IMR-90 (cell line): ENCODE results near the gene PLAAT1. TPM values are rescaled to one million over a fixed set of nuclear protein-coding genes. Genes with fewer than 3 reads are reported as not detected.

Source experiments
- ATAC-seq: fragments of 200-7000 bp; cut with Tn5 transposase; 2 replicates; pipeline ENCODE4 v1.9.1; 2020; ENCODE audit warnings: low read depth, mild to moderate bottlenecking, moderate library complexity
- BruUV-seq: library from RNA; stranded (reverse); fragments of 400-500 nt; replicated peaks from 2 replicates; lab custom pipeline; 2021; lab: Mats Ljungman, UMichigan
- CTCF ChIA-PET: fragments of 300-600 bp; formaldehyde crosslinking; extraction: SDS; loops from one replicate; lab custom pipeline; 2021; ENCODE audit warnings: antibody characterized with exemption; lab: Yijun Ruan, JAX
- POLR2A ChIA-PET: fragments of 300-600 bp; sonication (Branson Sonifier 250); formaldehyde crosslinking; loops from one replicate; lab custom pipeline; 2022; ENCODE audit warnings: antibody characterized with exemption; ENCODE audit not compliant: unreplicated experiment; lab: Charles Lee
- DNase-seq: peaks from one replicate; pipeline ENCODE4 v3.0.0; 2013
- H2AFZ ChIP-seq: replicated peaks from 2 replicates; pipeline ENCODE3; 2013; ENCODE audit warnings: low read length, mild to moderate bottlenecking; ENCODE audit not compliant: poor library complexity
- H2AK5ac ChIP-seq: 2 replicates; pipeline ENCODE4 v1.6.1; 2013; ENCODE audit warnings: low read depth, low read length, inconsistent platforms
- H2AK9ac ChIP-seq: replicated peaks from 2 replicates; pipeline ENCODE3; 2013; ENCODE audit warnings: mild to moderate bottlenecking, low read depth, low read length, moderate library complexity; ENCODE audit not compliant: poor library complexity
- H2BK120ac ChIP-seq: 2 replicates; pipeline ENCODE4 v1.6.1; 2013; ENCODE audit warnings: low read depth, low read length, inconsistent platforms
- H2BK15ac ChIP-seq: 3 replicates; pipeline ENCODE4 v1.6.1; 2013; ENCODE audit warnings: low read depth, low read length, inconsistent platforms
- H2BK20ac ChIP-seq: 2 replicates; pipeline ENCODE4 v1.6.1; 2013; ENCODE audit warnings: low read depth, mild to moderate bottlenecking, inconsistent platforms, low read length, moderate library complexity
- H2BK5ac ChIP-seq: 2 replicates; pipeline ENCODE4 v1.6.1; 2013; ENCODE audit warnings: mild to moderate bottlenecking, low read depth, low read length, inconsistent platforms; ENCODE audit not compliant: poor library complexity, severe bottlenecking
- H3K14ac ChIP-seq: replicated peaks from 2 replicates; pipeline ENCODE4 v1.6.1; 2013; ENCODE audit warnings: low read depth, low read length, inconsistent platforms
- H3K18ac ChIP-seq: 2 replicates; pipeline ENCODE4 v1.6.1; 2013; ENCODE audit warnings: low read depth, low read length, control low read depth
- H3K23ac ChIP-seq: 2 replicates; pipeline ENCODE4 v1.6.1; 2013; ENCODE audit warnings: low read depth, low read length, inconsistent platforms
- H3K27ac ChIP-seq: 2 replicates; pipeline ENCODE4 v1.5.1; 2013; ENCODE audit warnings: mild to moderate bottlenecking, control low read depth, low read length; ENCODE audit not compliant: insufficient read depth
- H3K27me3 ChIP-seq: 2 replicates; pipeline ENCODE4 v1.6.1; 2013; ENCODE audit warnings: low read length; ENCODE audit not compliant: control insufficient read depth, insufficient read depth
- H3K36me3 ChIP-seq: 2 replicates; pipeline ENCODE4 v1.6.1; 2013; ENCODE audit warnings: low read length, mixed read lengths; ENCODE audit not compliant: control insufficient read depth, insufficient read depth
- H3K4ac ChIP-seq: 2 replicates; pipeline ENCODE4 v1.6.1; 2013; ENCODE audit warnings: low read depth, low read length, inconsistent platforms
- H3K4me1 ChIP-seq: 2 replicates; pipeline ENCODE4 v1.6.1; 2013; ENCODE audit warnings: low read length, mixed read lengths; ENCODE audit not compliant: control insufficient read depth, insufficient read depth
- H3K4me2 ChIP-seq: 2 replicates; pipeline ENCODE4 v1.6.1; 2013; ENCODE audit warnings: low read depth, mild to moderate bottlenecking, control low read depth, low read length, moderate library complexity
- H3K4me3 ChIP-seq: 2 replicates; pipeline ENCODE4 v1.5.1; 2013; ENCODE audit warnings: low read depth, mild to moderate bottlenecking, control low read depth, low read length, moderate library complexity; ENCODE audit not compliant: insufficient read depth
- H3K56ac ChIP-seq: 2 replicates; pipeline ENCODE4 v1.6.1; 2013; ENCODE audit warnings: low read length, inconsistent platforms; ENCODE audit not compliant: insufficient read depth; ENCODE audit errors: extremely low read depth
- H3K79me1 ChIP-seq, 2 experiments: 2 replicates each; pipeline ENCODE4 v1.6.1; 2013; ENCODE audit warnings: low read length in 2 of 2, inconsistent platforms in 1 of 2, low read depth in 1 of 2
- H3K9ac ChIP-seq: 2 replicates; pipeline ENCODE4 v1.6.1; 2013; ENCODE audit warnings: low read depth, low read length, control low read depth
- H3K9me1 ChIP-seq: 2 replicates; pipeline ENCODE4 v1.6.1; 2013; ENCODE audit warnings: low read length, inconsistent platforms; ENCODE audit not compliant: insufficient read depth
- H3K9me3 ChIP-seq: 2 replicates; pipeline ENCODE4 v1.6.1; 2013; ENCODE audit warnings: low read length; ENCODE audit not compliant: control insufficient read depth, insufficient read depth
- H4K20me1 ChIP-seq: 2 replicates; pipeline ENCODE4 v1.6.1; 2013; ENCODE audit warnings: low read length, inconsistent platforms; ENCODE audit not compliant: insufficient read depth
- H4K5ac ChIP-seq: 2 replicates; pipeline ENCODE4 v1.6.1; 2013; ENCODE audit warnings: mild to moderate bottlenecking, low read depth, low read length, control low read depth
- H4K8ac ChIP-seq, 2 experiments: 2 replicates each; pipeline ENCODE4 v1.6.1; 2013; ENCODE audit warnings: low read depth in 2 of 2, low read length in 2 of 2, control low read depth in 1 of 2, inconsistent platforms in 1 of 2
- H4K91ac ChIP-seq: 2 replicates; pipeline ENCODE4 v1.6.1; 2013; ENCODE audit warnings: low read depth, low read length, inconsistent platforms; ENCODE audit not compliant: insufficient read depth
- CEBPB ChIP-seq: IDR thresholded peaks from 2 replicates; pipeline ENCODE4 v1.6.1; 2012; ENCODE audit warnings: low read depth, low read length, improper control_type of control experiment
- CHD1 ChIP-seq: IDR thresholded peaks from 2 replicates; pipeline ENCODE4 v1.6.1; 2012; ENCODE audit warnings: low read depth, low read length, improper control_type of control experiment
- MAFK ChIP-seq: IDR thresholded peaks from 2 replicates; pipeline ENCODE4 v1.6.1; 2012; ENCODE audit warnings: low read depth, low read length, improper control_type of control experiment
- MXI1 ChIP-seq: IDR thresholded peaks from 2 replicates; pipeline ENCODE4 v1.6.1; 2012; ENCODE audit warnings: low read depth, mild to moderate bottlenecking, low read length, moderate library complexity, borderline replicate concordance
- NFE2L2 ChIP-seq: fragments of 150-350 bp; IDR thresholded peaks from 2 replicates; pipeline ENCODE4 v1.6.1; 2016; ENCODE audit warnings: low read depth, mild to moderate bottlenecking, low read length
- RFX5 ChIP-seq: IDR thresholded peaks from 2 replicates; pipeline ENCODE4 v1.8.0; 2012; ENCODE audit warnings: low read depth, mild to moderate bottlenecking, low read length, moderate library complexity
- SMC3 ChIP-seq: fragments of 150-350 bp; IDR thresholded peaks from 2 replicates; pipeline ENCODE4 v1.6.1; 2016; ENCODE audit warnings: low read depth, mild to moderate bottlenecking, antibody characterized with exemption, low read length, moderate library complexity
- WGBS, 2 experiments: methylation state at CpG; one replicate each; pipeline versions ENCODE4 v1.1.5 to v1.1.7; 2013; ENCODE audit warnings: missing lambda C conversion rate in 2 of 2; ENCODE audit not compliant: insufficient read length in 1 of 2; ENCODE audit errors: extremely low coverage in 2 of 2; 5-methylcytosine and 5-hydroxymethylcytosine counted together
- dilution Hi-C: fragments of 300-500 bp; cut with HindIII; formaldehyde crosslinking; loops from one replicate; pipeline ENCODE4 v1.14.3; 2018; ENCODE audit warnings: low sequenced_read_pairs; ENCODE audit not compliant: unreplicated experiment
- in situ Hi-C: fragments of 300-500 bp; cut with MboI; formaldehyde crosslinking; loops from 3 replicates; pipeline ENCODE4 v1.14.3; 2019; ENCODE audit warnings: low sequenced_read_pairs, inconsistent platforms, mixed read lengths
- intact Hi-C: fragments of 100-400 bp; cut with micrococcal nuclease; formaldehyde crosslinking; loops from 2 replicates; pipeline ENCODE4 v1.10.0; 2022
- polyA plus RNA-seq, 3 experiments: library from polyadenylated mRNA; depleted of rRNA; stranded (reverse); fragments of >200 nt; gene quantifications; 2 replicates each; pipeline ENCODE4 v1.2.3, GENCODE V29; 2012; ENCODE audit warnings: low replicate concordance in 1 of 3
- total RNA-seq: library from RNA; depleted of rRNA; stranded (reverse); fragments of >200 nt; gene quantifications from 2 replicates; pipeline ENCODE4 v1.2.3, GENCODE V29; 2012
- TF ChIP-seq, protein P1 (sequence below): conservative IDR thresholded peaks from 2 replicates; pipeline ENCODE4 v1.5.1; 2012; ENCODE audit warnings: mild to moderate bottlenecking, low read depth, low read length, improper control_type of control experiment
- TF ChIP-seq, protein P2 (sequence below): fragments of 150-350 bp; IDR thresholded peaks from 2 replicates; pipeline ENCODE4 v1.6.1; 2017; ENCODE audit warnings: mild to moderate bottlenecking, antibody characterized with exemption, low read length, low read depth

Gene PLAAT1
- total and polyA plus RNA-seq, 2 of the 4 experiments (the other 2 are of a cell fraction), result 0.54 to 0.68 TPM

DNA sequence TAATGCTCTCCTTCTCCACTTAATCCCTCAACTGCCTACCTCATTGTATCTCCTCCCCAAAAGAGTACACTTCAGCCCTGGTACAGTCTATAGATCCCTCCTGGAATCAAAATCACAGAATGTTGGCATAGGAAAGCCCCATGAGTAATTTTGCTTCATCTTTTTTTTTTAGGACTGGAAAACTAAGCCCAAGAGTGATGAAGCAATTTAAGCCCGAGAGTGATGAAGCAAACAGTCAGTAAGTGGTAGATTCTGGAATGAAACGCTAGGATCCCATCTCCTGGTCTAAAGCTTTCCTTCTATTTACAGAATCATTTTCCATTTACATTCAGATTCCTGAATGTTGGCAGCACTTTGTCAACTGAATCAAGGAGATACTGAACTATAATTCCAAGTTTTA is 29.8 kb upstream of the PLAAT1 start:
- H3K23ac ChIP-seq, result no peak overlapping the region
- intact Hi-C loops, result no loop called here

More for the DNA sequence above, 29.8 kb upstream of the PLAAT1 start:
- H3K4ac ChIP-seq, result no peak overlapping the region
- in situ Hi-C loops (no loop called here), dilution Hi-C loops (no loop called here)
- H3K4me1 ChIP-seq, result no peaks in the 10 kb centered on the region
- H3K56ac ChIP-seq, result no peak overlapping the region
- no peak overlapping the region for H3K14ac ChIP-seq
- H3K9ac ChIP-seq, result no peak overlapping the region
- ChIA-PET CTCF (no interaction called here), POLR2A (no interaction called here)
- no peak overlapping the region for H2AFZ ChIP-seq
- no peaks in the 10 kb centered on the region for H3K36me3 ChIP-seq
- H3K27me3 ChIP-seq, result no peaks in the 10 kb centered on the region
- no peak overlapping the region for H3K4me2 ChIP-seq
- H3K27ac ChIP-seq, result no peak overlapping the region
- DNase-seq (no peak), ATAC-seq (no peak)
- no peaks in the 10 kb centered on the region for H3K79me1 ChIP-seq
- no peaks in the 10 kb centered on the region; the same call in 1 of the 2 replicates for H3K9me3 ChIP-seq
- H2BK15ac ChIP-seq, result no peak overlapping the region
- no peak overlapping the region for H2AK5ac ChIP-seq
- no peak overlapping the region for H3K18ac ChIP-seq
- BruUV-seq, result no TSS peak
- no peaks in the 10 kb centered on the region for H4K20me1 ChIP-seq
- H2BK5ac ChIP-seq, result no peak overlapping the region
- no peak overlapping the region for H2AK9ac ChIP-seq
- no CpG with 5 or more reads among the region's 2 CpGs for whole genome bisulfite sequencing, 2 experiments
- H3K9me1 ChIP-seq, result no peaks in the 10 kb centered on the region
- TF ChIP-seq, protein P1, sequence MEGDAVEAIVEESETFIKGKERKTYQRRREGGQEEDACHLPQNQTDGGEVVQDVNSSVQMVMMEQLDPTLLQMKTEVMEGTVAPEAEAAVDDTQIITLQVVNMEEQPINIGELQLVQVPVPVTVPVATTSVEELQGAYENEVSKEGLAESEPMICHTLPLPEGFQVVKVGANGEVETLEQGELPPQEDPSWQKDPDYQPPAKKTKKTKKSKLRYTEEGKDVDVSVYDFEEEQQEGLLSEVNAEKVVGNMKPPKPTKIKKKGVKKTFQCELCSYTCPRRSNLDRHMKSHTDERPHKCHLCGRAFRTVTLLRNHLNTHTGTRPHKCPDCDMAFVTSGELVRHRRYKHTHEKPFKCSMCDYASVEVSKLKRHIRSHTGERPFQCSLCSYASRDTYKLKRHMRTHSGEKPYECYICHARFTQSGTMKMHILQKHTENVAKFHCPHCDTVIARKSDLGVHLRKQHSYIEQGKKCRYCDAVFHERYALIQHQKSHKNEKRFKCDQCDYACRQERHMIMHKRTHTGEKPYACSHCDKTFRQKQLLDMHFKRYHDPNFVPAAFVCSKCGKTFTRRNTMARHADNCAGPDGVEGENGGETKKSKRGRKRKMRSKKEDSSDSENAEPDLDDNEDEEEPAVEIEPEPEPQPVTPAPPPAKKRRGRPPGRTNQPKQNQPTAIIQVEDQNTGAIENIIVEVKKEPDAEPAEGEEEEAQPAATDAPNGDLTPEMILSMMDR, result no peak
- TF ChIP-seq NFE2L2 (no peak), CEBPB (no peak), CHD1 (no peak), MAFK (no peak), RFX5 (no peak), SMC3 (no peak), MXI1 (no peak)
- TF ChIP-seq, protein P2, sequence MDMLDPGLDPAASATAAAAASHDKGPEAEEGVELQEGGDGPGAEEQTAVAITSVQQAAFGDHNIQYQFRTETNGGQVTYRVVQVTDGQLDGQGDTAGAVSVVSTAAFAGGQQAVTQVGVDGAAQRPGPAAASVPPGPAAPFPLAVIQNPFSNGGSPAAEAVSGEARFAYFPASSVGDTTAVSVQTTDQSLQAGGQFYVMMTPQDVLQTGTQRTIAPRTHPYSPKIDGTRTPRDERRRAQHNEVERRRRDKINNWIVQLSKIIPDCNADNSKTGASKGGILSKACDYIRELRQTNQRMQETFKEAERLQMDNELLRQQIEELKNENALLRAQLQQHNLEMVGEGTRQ, result no peak
- no peak overlapping the region for H3K4me3 ChIP-seq
- no peak overlapping the region for H4K8ac ChIP-seq
- H4K5ac ChIP-seq, result no peak overlapping the region
- H4K91ac ChIP-seq, result no peak overlapping the region
- no peak overlapping the region for H2BK120ac ChIP-seq
- no peak overlapping the region for H2BK20ac ChIP-seq
